ENCODE data around the gene HS3ST1.

Gene HS3ST1

GRCh38 chr4:11366859-11367258 lies 61.8 kb downstream of the HS3ST1 start:
- no peak for TF ChIP-seq REST (IDR thresholded peaks at IDR 0.05; ENCODE audit: low read depth)
- TF ChIP-seq NFIC (IDR thresholded peaks at IDR 0.05) = no peak
- TF ChIP-seq RAD21 (IDR thresholded peaks at IDR 0.05; ENCODE audit: low read depth) = no peak
- no peak for TF ChIP-seq TCF12 (IDR thresholded peaks at IDR 0.05; ENCODE audit: low read depth)
- no peak for TF ChIP-seq TAF1 (IDR thresholded peaks at IDR 0.05; ENCODE audit: low read depth)
- TF ChIP-seq FOXM1 (IDR thresholded peaks at IDR 0.05; ENCODE audit: borderline replicate concordance, low read depth) = no peak
- TF ChIP-seq CEBPB (IDR thresholded peaks at IDR 0.05) = no peak
- no peak for TF ChIP-seq USF1 (IDR thresholded peaks at IDR 0.05)
- TF ChIP-seq YY1 (IDR thresholded peaks at IDR 0.05; ENCODE audit: low read depth) = no peak
- TF ChIP-seq CREB1 (IDR thresholded peaks at IDR 0.05; ENCODE audit: low read depth) = no peak
- no peak for TF ChIP-seq EP300 (IDR thresholded peaks at IDR 0.05; ENCODE audit: borderline replicate concordance)
- no peak for TF ChIP-seq TEAD4 (IDR thresholded peaks at IDR 0.05)
- no peak for TF ChIP-seq EGR1 (IDR thresholded peaks at IDR 0.05)
- TF ChIP-seq MAX (IDR thresholded peaks at IDR 0.05) = no peak

GRCh38 chr4:11365039-11365438 lies 63.7 kb downstream of the HS3ST1 start:
- TF ChIP-seq TEAD4 (IDR thresholded peaks at IDR 0.05) (no peak), EP300 (IDR thresholded peaks at IDR 0.05; ENCODE audit: borderline replicate concordance) (no peak), NFIC (IDR thresholded peaks at IDR 0.05) (no peak), EGR1 (IDR thresholded peaks at IDR 0.05) (no peak), TAF1 (IDR thresholded peaks at IDR 0.05; ENCODE audit: low read depth) (no peak), ZBTB7A (IDR thresholded peaks at IDR 0.05; ENCODE audit: low read depth) (no peak), USF1 (IDR thresholded peaks at IDR 0.05) (no peak), CEBPB (IDR thresholded peaks at IDR 0.05) (no peak), MAX (IDR thresholded peaks at IDR 0.05) (no peak), RAD21 (IDR thresholded peaks at IDR 0.05; ENCODE audit: low read depth) (no peak), YY1 (IDR thresholded peaks at IDR 0.05; ENCODE audit: low read depth) (no peak), FOXM1 (IDR thresholded peaks at IDR 0.05; ENCODE audit: borderline replicate concordance, low read depth) (no peak), CREB1 (IDR thresholded peaks at IDR 0.05; ENCODE audit: low read depth) (no peak), TCF12 (IDR thresholded peaks at IDR 0.05; ENCODE audit: low read depth) (no peak), REST (IDR thresholded peaks at IDR 0.05; ENCODE audit: low read depth) (no peak)

GRCh38 chr4:11359591-11359990 lies 69.1 kb downstream of the HS3ST1 start:
- no peak for TF ChIP-seq RAD21 (IDR thresholded peaks at IDR 0.05; ENCODE audit: low read depth)
- TF ChIP-seq EGR1 (IDR thresholded peaks at IDR 0.05) = no peak
- TF ChIP-seq USF1 (IDR thresholded peaks at IDR 0.05) = no peak
- TF ChIP-seq TCF12 (IDR thresholded peaks at IDR 0.05; ENCODE audit: low read depth) = no peak
- no peak for TF ChIP-seq CEBPB (IDR thresholded peaks at IDR 0.05)
- no peak for TF ChIP-seq FOXM1 (IDR thresholded peaks at IDR 0.05; ENCODE audit: borderline replicate concordance, low read depth)
- TF ChIP-seq YY1 (IDR thresholded peaks at IDR 0.05; ENCODE audit: low read depth) = no peak
- TF ChIP-seq TEAD4 (IDR thresholded peaks at IDR 0.05) = no peak
- TF ChIP-seq REST (IDR thresholded peaks at IDR 0.05; ENCODE audit: low read depth) = no peak
- no peak for TF ChIP-seq MAX (IDR thresholded peaks at IDR 0.05)
- TF ChIP-seq TAF1 (IDR thresholded peaks at IDR 0.05; ENCODE audit: low read depth) = no peak
- TF ChIP-seq NFIC (IDR thresholded peaks at IDR 0.05) = no peak
- TF ChIP-seq CREB1 (IDR thresholded peaks at IDR 0.05; ENCODE audit: low read depth) = no peak

GRCh38 chr4:11355226-11355625 lies 73.5 kb downstream of the HS3ST1 start:
- TF ChIP-seq TEAD4 (IDR thresholded peaks at IDR 0.05) (no peak), EP300 (IDR thresholded peaks at IDR 0.05; ENCODE audit: borderline replicate concordance) (no peak), NFIC (IDR thresholded peaks at IDR 0.05) (no peak), TCF12 (IDR thresholded peaks at IDR 0.05; ENCODE audit: low read depth) (no peak), FOXM1 (IDR thresholded peaks at IDR 0.05; ENCODE audit: borderline replicate concordance, low read depth) (no peak), CEBPB (IDR thresholded peaks at IDR 0.05) (no peak), YY1 (IDR thresholded peaks at IDR 0.05; ENCODE audit: low read depth) (no peak)

All from Ishikawa (cell line).